Suprapubic skin (tissue), 4 donors: Measurements from ENCODE around the gene ZW10.

Experiments used
- EP300 ChIP-seq: sonication (generic); formaldehyde crosslinking; IDR thresholded peaks from one replicate; pipeline ENCODE4 v1.6.1; 2017; ENCODE audit warnings: antibody characterized with exemption
- POLR2A ChIP-seq, 2 donors: fragments of 450-650 bp; IDR thresholded peaks; one replicate each; pipeline ENCODE4 v1.6.1; 2017; ENCODE audit warnings: antibody characterized with exemption in 2 of 2, mild to moderate bottlenecking in 2 of 2, moderate library complexity in 2 of 2
- POLR2AphosphoS5 ChIP-seq, 3 donors: sonication (generic); formaldehyde crosslinking; IDR thresholded peaks; one replicate each; pipeline ENCODE4 v1.6.1; 2017; ENCODE audit warnings: antibody characterized with exemption in 3 of 3
- TF ChIP-seq, protein P1 (sequence below), 2 donors: fragments of 200-600 bp in 1 of 2; fragments of 450-650 bp in 1 of 2; sonication (generic) in 1 of 2; IDR thresholded peaks; one replicate each; pipeline ENCODE4 v1.5.1; 2016 to 2019; ENCODE audit warnings: antibody characterized with exemption in 2 of 2, mild to moderate bottlenecking in 1 of 2, moderate library complexity in 1 of 2

DNA sequence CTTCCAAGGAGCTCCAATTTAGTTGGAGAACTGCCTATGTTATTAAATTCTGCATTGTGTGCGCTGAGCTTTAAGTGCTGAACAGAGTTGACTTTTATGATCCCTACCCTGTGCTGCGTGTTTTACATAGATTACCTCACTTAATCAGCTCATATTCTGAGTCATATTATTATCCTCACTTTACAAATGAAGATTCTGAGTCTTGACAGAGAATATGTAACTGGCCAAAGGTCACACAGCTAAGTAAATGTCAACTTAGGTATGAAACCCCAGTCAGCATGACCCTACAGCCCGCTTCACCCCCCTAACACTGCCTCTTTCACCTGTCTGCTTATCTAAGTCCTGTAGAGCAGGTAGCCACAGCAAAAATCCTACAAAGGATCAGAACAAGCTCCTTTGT, 47.6 kb downstream of the ZW10 start:
- TF ChIP-seq, protein P1, sequence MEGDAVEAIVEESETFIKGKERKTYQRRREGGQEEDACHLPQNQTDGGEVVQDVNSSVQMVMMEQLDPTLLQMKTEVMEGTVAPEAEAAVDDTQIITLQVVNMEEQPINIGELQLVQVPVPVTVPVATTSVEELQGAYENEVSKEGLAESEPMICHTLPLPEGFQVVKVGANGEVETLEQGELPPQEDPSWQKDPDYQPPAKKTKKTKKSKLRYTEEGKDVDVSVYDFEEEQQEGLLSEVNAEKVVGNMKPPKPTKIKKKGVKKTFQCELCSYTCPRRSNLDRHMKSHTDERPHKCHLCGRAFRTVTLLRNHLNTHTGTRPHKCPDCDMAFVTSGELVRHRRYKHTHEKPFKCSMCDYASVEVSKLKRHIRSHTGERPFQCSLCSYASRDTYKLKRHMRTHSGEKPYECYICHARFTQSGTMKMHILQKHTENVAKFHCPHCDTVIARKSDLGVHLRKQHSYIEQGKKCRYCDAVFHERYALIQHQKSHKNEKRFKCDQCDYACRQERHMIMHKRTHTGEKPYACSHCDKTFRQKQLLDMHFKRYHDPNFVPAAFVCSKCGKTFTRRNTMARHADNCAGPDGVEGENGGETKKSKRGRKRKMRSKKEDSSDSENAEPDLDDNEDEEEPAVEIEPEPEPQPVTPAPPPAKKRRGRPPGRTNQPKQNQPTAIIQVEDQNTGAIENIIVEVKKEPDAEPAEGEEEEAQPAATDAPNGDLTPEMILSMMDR (IDR thresholded peaks at IDR 0.05) = no peak
- no peak for TF ChIP-seq POLR2A (IDR thresholded peaks at IDR 0.05)
- no peak for TF ChIP-seq EP300
- no peak for TF ChIP-seq POLR2AphosphoS5 (IDR thresholded peaks at IDR 0.05)
